ENCODE results near the gene GPSM1. TPM values are rescaled to one million over a fixed set of nuclear protein-coding genes. Genes with fewer than 3 reads are reported as not detected.

Gene GPSM1
- total and polyA plus RNA-seq, 7 donors, result 0.34 to 2.3 (median 1.3) TPM

DNA sequence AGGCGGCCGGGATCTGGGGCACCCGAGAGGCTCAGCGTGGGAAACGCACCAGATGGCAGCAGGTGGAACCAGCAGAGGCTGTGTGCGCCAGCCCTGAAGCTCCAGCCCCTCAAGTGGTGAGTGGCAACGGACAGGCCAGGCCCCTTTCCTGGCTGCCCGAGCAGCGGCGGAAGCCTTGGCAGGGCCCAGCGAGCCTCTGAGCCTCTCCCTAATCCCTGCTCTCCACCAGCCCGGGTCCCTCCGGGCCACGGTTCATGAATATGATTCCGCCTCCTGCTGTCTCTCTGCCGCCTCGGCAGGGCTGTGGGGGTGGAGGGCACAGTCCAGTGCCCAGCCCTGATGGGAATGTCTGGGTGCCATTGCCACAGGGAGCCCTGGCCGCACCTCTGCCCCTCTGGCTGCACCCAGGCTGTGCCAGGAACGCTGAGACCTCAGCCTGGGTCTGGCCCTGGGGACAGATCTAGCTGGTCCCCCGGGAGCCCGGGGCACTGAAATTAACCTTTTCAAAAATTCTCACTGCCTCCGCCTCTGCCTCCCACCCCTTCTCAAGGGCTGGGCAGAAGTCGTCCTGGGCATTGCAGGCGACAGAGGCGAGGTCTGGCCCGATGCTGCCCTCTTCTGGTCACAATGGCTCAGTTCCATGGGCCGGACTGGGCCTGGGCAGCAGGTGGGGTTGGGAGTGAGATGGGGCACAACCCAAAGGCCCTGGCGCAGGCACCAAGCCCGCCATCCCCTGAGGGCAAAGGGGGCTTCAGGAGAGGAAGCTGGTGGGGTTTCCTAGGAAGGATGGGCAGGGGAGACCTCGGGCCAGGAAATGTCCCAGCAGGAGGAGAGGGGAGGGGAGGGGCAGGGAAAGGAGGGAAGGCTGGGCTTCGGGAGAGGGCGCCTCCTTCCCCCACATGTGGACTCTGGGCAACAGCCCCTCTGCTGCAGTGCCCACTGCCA lies 43.8 kb upstream of the GPSM1 start:
- 8 to 9% (median 9%) methylated on average over 27 to 31 of the region's 32 CpGs for WGBS, 3 donors
- Histone ChIP-seq H3K36me3 (ENCODE audit: insufficient read depth in 1 of 2, low read depth in 1 of 2) (no peaks in the 10 kb centered on the region), H3K4me1 (no peaks in the 10 kb centered on the region), H3K27ac (no peak overlapping the region), H3K27me3 (ENCODE audit: insufficient read depth in 3 of 3, low read length in 2 of 3) (peaks cover 0 to 48% (median 5%) of the 10 kb centered on the region in 3 donors), H3K4me3 (peak overlapping the region; percentile 47), H3K9me3 (no peaks in the 10 kb centered on the region)
- DNase-seq (peak; percentile 72 to 84), ATAC-seq (peak; percentile 93 to 98 (median 93))
- intact Hi-C loops (cut with DNase I), result loop anchor here (2.0 to 10.0 kb wide), 6 partner anchors 109 to 681 kb away; partner anchors contain the start of gene UBAC1 (in 1 of the 2)
- TF ChIP-seq, protein P1, sequence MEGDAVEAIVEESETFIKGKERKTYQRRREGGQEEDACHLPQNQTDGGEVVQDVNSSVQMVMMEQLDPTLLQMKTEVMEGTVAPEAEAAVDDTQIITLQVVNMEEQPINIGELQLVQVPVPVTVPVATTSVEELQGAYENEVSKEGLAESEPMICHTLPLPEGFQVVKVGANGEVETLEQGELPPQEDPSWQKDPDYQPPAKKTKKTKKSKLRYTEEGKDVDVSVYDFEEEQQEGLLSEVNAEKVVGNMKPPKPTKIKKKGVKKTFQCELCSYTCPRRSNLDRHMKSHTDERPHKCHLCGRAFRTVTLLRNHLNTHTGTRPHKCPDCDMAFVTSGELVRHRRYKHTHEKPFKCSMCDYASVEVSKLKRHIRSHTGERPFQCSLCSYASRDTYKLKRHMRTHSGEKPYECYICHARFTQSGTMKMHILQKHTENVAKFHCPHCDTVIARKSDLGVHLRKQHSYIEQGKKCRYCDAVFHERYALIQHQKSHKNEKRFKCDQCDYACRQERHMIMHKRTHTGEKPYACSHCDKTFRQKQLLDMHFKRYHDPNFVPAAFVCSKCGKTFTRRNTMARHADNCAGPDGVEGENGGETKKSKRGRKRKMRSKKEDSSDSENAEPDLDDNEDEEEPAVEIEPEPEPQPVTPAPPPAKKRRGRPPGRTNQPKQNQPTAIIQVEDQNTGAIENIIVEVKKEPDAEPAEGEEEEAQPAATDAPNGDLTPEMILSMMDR (IDR thresholded peaks at IDR 0.05), result peak; percentile 77

DNA sequence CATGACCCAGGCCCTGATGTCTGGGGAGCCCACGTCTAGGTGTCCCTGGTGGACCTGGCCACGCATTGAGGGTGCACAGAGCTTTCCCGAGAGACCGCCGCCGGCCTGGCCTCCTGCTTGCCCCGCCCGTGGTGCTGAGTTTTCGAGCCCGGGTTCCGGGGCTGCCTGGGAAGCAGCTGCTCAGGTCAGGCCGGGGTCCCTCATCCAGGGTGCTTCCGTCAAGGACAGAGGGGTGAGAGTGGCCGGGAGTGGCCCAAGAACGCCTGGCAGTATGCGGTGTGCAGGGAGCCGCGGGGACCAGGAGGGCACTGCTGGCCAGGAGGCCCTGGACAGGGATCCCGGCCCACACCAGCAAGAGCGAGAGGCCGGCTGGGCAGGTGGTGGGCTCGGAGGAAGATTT lies 43.0 kb upstream of the GPSM1 start:
- Histone ChIP-seq H3K27me3 (ENCODE audit: insufficient read depth in 3 of 3, low read length in 2 of 3) (peaks cover 0 to 54% (median 6%) of the 10 kb centered on the region in 3 donors), H3K4me3 (no peak overlapping the region), H3K4me1 (no peaks in the 10 kb centered on the region), H3K36me3 (ENCODE audit: insufficient read depth in 1 of 2, low read depth in 1 of 2) (no peaks in the 10 kb centered on the region), H3K9me3 (no peaks in the 10 kb centered on the region), H3K27ac (no peak overlapping the region)
- WGBS, 3 donors, result 54 to 58% (median 57%) methylated on average over 21 to 22 of the region's 22 CpGs
- ATAC-seq (no peak), DNase-seq (no peak)
- intact Hi-C loops (cut with DNase I), result loop anchor here (5.0 to 10.0 kb wide), 5 partner anchors 110 to 682 kb away; partner anchors contain the start of gene UBAC1 (in 1 of the 2)
- TF ChIP-seq, protein P1 (IDR thresholded peaks at IDR 0.05), result no peak

DNA sequence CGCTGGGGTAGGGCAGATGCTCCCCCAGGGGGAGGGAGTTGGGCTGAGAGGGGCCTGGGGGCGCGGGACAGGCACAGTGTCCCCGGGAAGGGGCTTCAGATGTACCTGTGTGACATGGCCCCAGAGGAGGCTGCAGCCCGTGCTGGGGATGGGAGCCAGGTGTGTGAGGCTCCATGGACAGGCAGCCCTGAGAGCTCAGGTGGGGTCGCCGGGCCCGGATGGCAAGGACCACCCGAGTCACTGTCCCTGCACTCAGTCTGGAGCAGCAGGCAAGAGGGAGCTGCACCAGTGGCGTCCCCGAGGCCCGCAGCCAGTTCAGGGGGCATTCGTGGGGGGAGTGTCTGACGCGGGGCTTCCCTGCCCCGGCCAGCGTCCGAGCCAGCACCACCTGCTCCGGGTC lies 42.4 kb upstream of the GPSM1 start:
- H3K4me1 ChIP-seq, result no peaks in the 10 kb centered on the region
- no peak for ATAC-seq
- TF ChIP-seq, protein P1 (IDR thresholded peaks at IDR 0.05), result no peak
- no peaks in the 10 kb centered on the region for H3K36me3 ChIP-seq (ENCODE audit: insufficient read depth in 1 of 2, low read depth in 1 of 2)
- 77 to 81% (median 78%) methylated on average over 16 to 19 of the region's 19 CpGs for WGBS, 3 donors
- H3K4me3 ChIP-seq, result no peak overlapping the region
- H3K27me3 ChIP-seq (ENCODE audit: insufficient read depth in 3 of 3, low read length in 2 of 3), result peaks cover 0 to 56% (median 7%) of the 10 kb centered on the region in 3 donors
- DNase-seq, result no peak
- H3K9me3 ChIP-seq, result no peaks in the 10 kb centered on the region
- no peak overlapping the region for H3K27ac ChIP-seq
- intact Hi-C loops (cut with DNase I), result loop anchor here (5.0 to 10.0 kb wide), 5 partner anchors 110 to 683 kb away; partner anchors contain the start of gene UBAC1 (in 1 of the 2)

DNA sequence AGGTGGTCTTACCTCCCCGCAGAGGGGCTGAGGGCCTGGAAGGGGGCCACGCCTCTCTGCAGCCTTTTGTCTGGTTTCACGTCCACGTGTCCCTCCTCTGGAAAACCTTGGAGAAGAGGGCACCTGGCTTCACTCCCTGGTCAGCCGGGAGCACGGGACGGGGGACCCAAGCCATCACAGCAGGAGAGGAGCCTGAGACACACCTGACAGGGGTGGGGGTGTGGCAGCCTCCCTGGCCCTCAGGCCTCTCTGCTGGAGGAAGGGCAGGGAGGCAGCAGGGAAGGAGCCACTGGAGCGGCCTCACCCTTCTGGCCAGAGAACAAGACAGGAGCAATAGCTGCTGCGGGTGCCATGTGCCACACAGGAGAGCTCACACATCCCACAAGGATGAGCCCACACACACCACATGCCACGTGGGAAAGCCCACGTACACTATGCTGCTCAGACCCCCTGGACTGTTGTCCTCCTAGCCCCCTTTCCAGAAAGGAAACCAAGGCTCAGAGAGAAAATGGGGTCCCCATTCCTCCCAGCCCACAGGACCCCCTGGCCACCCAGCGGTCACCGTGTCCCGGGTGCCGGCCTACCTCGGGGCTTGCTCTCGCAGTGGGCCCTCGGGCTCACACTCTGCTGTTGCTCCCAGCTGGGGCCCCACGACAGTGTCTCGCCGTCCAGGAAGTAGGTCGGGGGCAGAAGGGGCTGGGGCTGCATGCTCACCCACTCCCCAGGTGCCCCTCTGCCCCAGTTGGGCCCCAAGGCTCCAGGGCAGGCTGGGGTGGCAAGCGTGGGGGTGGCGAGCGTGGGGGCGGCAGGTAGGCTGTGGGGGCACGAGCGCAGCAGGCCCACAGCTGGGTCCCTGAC lies 41.6 kb upstream of the GPSM1 start:
- no peak for ATAC-seq
- no peaks in the 10 kb centered on the region for H3K9me3 ChIP-seq
- H3K27me3 ChIP-seq (ENCODE audit: insufficient read depth in 3 of 3, low read length in 2 of 3), result peaks cover 0 to 56% (median 10%) of the 10 kb centered on the region in 3 donors
- TF ChIP-seq, protein P1 (IDR thresholded peaks at IDR 0.05), result no peak
- no peak overlapping the region for H3K4me3 ChIP-seq
- H3K36me3 ChIP-seq (ENCODE audit: insufficient read depth in 1 of 2, low read depth in 1 of 2), result no peaks in the 10 kb centered on the region
- H3K4me1 ChIP-seq, result no peaks in the 10 kb centered on the region
- intact Hi-C loops (cut with DNase I), result loop anchor here (10.0 kb wide), 4 partner anchors 111 to 681 kb away; partner anchors contain the start of gene UBAC1 (in 1 of the 2)
- 76 to 82% (median 80%) methylated on average over 23 to 28 of the region's 28 CpGs for WGBS, 3 donors
- no peak overlapping the region for H3K27ac ChIP-seq
- DNase-seq, result no peak
